Tibial nerve (tissue), 4 donors: Measurements from ENCODE around the gene AOPEP. TPM values are rescaled to one million over a fixed set of nuclear protein-coding genes. Genes with fewer than 3 reads are reported as not detected.

Experiments
- DNase-seq, 2 donors: peaks; one replicate each; pipeline ENCODE4 v3.0.0-alpha.2; 2019; ENCODE audit warnings: low spot score in 2 of 2
- H3K27ac ChIP-seq, 4 donors: fragments of 200-600 bp; sonication (generic) in 3 of 4; one replicate each; pipeline ENCODE4 v1.5.1; 2017 to 2019; ENCODE audit warnings: mild to moderate bottlenecking in 1 of 4
- H3K27me3 ChIP-seq, 2 donors: fragments of 200-600 bp; sonication (generic) in 1 of 2; one replicate each; pipeline versions ENCODE4 v1.5.1 to v1.6.0; 2017 to 2019
- H3K36me3 ChIP-seq, 3 donors: fragments of 200-600 bp; sonication (generic); one replicate each; pipeline ENCODE4 v1.5.1; 2018 to 2019
- H3K4me1 ChIP-seq, 4 donors: fragments of 200-600 bp; sonication (generic) in 3 of 4; one replicate each; pipeline ENCODE4 v1.5.1; 2017 to 2019
- H3K4me3 ChIP-seq, 4 donors: fragments of 200-600 bp; sonication (generic) in 3 of 4; one replicate each; pipeline ENCODE4 v1.5.1; 2017 to 2019; ENCODE audit warnings: mild to moderate bottlenecking in 1 of 4, moderate library complexity in 1 of 4
- H3K9me3 ChIP-seq, 4 donors: fragments of 200-600 bp; sonication (generic) in 3 of 4; one replicate each; pipeline ENCODE4 v1.5.1; 2017 to 2019
- CTCF ChIP-seq, 5 experiments: fragments of 200-600 bp in 3 of 5; fragments of 450-650 bp in 2 of 5; sonication (generic) in 3 of 5; IDR thresholded peaks; one replicate each; pipeline ENCODE4 v1.5.1; 2016 to 2019; ENCODE audit warnings: antibody characterized with exemption in 5 of 5, mild to moderate bottlenecking in 3 of 5, moderate library complexity in 2 of 5
- EP300 ChIP-seq, 2 donors: sonication (generic); formaldehyde crosslinking; IDR thresholded peaks; one replicate each; pipeline ENCODE4 v1.6.1; 2017; ENCODE audit warnings: antibody characterized with exemption in 2 of 2, mild to moderate bottlenecking in 1 of 2
- POLR2A ChIP-seq, 2 donors: fragments of 450-650 bp; IDR thresholded peaks; one replicate each; pipeline ENCODE4 v1.6.1; 2017; ENCODE audit warnings: antibody characterized with exemption in 2 of 2, mild to moderate bottlenecking in 2 of 2, moderate library complexity in 2 of 2
- WGBS, 2 donors: methylation state at CpG; one replicate each; pipeline ENCODE4 v1.1.5; 2018; 5-methylcytosine and 5-hydroxymethylcytosine counted together
- total RNA-seq, 4 donors: library from RNA; depleted of rRNA; stranded (reverse); fragments of >200 nt; gene quantifications; one replicate each; pipeline ENCODE4 v1.1.0, GENCODE V29; 2016

AOPEP gene
- total RNA-seq, 4 donors from 2014 or later: 236 to 323 (median 265) TPM

- Histone ChIP-seq H3K9me3 (no peaks in the 10 kb centered on the region), H3K4me1 (peaks cover 0 to 52% (median 4%) of the 10 kb centered on the region in 4 donors), H3K4me3 (no peak overlapping the region), H3K27ac (no peak overlapping the region), H3K36me3 (peaks cover 0 to 24% (median 0%) of the 10 kb centered on the region in 3 donors), H3K27me3 (no peaks in the 10 kb centered on the region)
- TF ChIP-seq CTCF (IDR thresholded peaks at IDR 0.05) (no peak), EP300 (IDR thresholded peaks at IDR 0.05) (no peak), POLR2A (IDR thresholded peaks at IDR 0.05) (no peak)
- DNase-seq: no peak
- WGBS, 2 donors: 81 to 83% methylated on average over 5 of the region's 5 CpGs
These were observed 250.9 kb downstream of the AOPEP start for GRCh38 chr9:94977416-94977815.

DNA sequence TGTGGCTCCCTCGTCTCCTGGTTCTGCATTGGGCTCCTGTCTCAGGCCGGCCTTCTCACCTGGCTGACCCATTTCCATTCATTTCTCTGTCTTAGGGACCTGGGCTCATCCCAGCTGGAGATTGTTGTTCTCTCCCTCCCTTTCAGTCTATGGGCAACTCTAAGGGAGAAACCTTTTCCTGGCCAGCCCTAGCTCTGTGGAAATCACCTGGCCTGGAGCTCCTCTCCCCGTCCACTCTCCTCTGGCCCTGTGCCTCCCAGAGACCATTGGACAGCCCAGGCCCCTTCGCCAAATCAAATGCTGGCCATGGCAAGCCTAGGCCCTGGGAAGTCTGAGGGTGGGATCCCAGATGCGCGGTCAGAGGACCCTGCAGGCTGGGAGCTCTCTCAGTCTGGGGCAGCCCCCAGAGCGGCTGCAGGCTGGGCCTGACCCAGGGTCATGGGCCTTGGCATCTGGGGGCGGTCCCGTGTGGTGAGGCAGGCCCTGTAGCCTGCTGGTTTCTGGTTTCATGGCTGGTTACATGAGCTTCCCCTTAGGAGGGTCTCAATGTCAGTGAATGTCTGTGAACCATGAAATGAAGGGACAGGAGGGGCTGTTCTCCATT lies 253.5 kb downstream of the AOPEP start:
- Histone ChIP-seq H3K4me3 (no peak overlapping the region), H3K27me3 (no peaks in the 10 kb centered on the region), H3K4me1 (peaks cover 0 to 27% (median 0%) of the 10 kb centered on the region in 4 donors), H3K27ac (peak overlapping the region in 2 of 4 donors; percentile 63 to 72), H3K36me3 (peaks cover 0 to 24% (median 0%) of the 10 kb centered on the region in 3 donors), H3K9me3 (no peaks in the 10 kb centered on the region)
- no peak for DNase-seq
- no peak for TF ChIP-seq CTCF (IDR thresholded peaks at IDR 0.05)
- TF ChIP-seq POLR2A (IDR thresholded peaks at IDR 0.05): no peak
- no peak for TF ChIP-seq EP300 (IDR thresholded peaks at IDR 0.05)
- 82 to 83% methylated on average over 7 to 8 of the region's 9 CpGs for WGBS, 2 donors

DNA sequence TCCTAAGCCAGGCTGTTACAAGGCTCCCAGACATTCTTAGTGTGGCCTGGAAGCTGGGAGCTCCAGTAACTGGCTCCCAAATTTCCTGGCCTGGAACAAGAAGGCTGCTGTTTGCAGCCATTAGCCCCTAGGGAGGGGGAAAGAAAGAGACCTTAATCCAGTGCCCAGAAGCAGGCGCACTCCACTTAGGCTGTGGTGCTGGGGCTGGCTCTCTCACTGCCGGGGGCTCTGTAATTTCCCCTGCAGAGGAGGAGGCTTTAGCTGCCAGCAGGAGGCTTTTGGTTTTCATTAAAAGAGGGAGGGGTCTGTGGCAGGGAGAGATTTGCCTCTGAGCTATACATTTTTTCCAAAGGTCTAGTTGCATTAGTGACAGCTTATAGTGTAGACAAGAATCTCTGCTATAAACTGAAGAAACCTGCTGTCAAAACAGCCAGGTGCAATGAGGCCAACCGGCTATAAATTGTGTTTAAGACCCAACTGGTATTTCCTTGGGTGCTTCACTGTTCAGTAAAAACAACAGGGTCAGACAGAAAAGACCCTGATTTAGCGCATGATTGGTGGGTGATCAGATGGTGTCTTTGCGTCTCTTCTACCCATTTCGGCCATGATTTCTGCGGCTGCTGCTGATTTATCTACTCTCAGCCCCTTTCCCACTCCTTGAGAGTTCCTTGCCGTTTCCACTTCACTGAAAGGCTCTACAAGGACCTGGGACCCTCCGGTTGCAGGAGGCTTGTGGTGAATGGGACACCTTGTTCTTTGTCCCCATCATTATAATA lies 254.6 kb downstream of the AOPEP start:
- DNase-seq: no peak
- WGBS, 2 donors: 71 to 74% methylated on average over 9 of the region's 9 CpGs
- Histone ChIP-seq H3K4me1 (peaks cover 0 to 20% (median 0%) of the 10 kb centered on the region in 4 donors), H3K27ac (peak overlapping the region in 3 of 4 donors; percentile 17 to 72 (median 63)), H3K27me3 (no peaks in the 10 kb centered on the region), H3K36me3 (peaks cover 0 to 27% (median 0%) of the 10 kb centered on the region in 3 donors), H3K9me3 (no peaks in the 10 kb centered on the region), H3K4me3 (no peak overlapping the region)
- TF ChIP-seq POLR2A (IDR thresholded peaks at IDR 0.05): no peak
- no peak for TF ChIP-seq CTCF (IDR thresholded peaks at IDR 0.05)
- no peak for TF ChIP-seq EP300 (IDR thresholded peaks at IDR 0.05)

DNA sequence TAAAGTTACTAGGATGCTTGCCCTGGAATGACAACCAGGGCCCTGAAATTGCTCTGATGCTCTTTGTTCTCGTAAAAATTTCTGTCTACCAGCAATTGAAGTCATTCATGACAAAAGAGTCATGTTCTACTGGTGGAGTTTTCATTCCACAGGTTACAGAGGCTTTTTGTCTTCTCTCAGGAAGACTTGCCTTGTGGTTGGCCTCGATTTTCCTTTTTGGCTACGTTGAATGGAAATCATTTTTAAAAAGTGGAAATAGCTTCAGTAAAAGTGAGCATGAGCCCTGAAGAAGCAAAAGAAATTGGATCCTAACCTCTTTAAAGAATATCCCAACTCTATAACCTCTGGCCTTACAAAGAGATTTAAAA lies 255.2 kb downstream of the AOPEP start:
- peak overlapping the region in 3 of 4 donors; percentile 13 to 72 (median 17) for H3K27ac ChIP-seq
- 44 to 47% methylated on average over 3 of the region's 3 CpGs for whole genome bisulfite sequencing, 2 donors

More for the DNA sequence above, 255.2 kb downstream of the AOPEP start:
- DNase-seq: no peak
- H3K9me3 ChIP-seq: no peaks in the 10 kb centered on the region
- no peaks in the 10 kb centered on the region for H3K27me3 ChIP-seq
- H3K4me1 ChIP-seq: peaks cover 0 to 20% (median 0%) of the 10 kb centered on the region in 4 donors
- TF ChIP-seq EP300 (IDR thresholded peaks at IDR 0.05): no peak
- no peak for TF ChIP-seq POLR2A (IDR thresholded peaks at IDR 0.05)
- no peak for TF ChIP-seq CTCF (IDR thresholded peaks at IDR 0.05)
- no peak overlapping the region for H3K4me3 ChIP-seq
- H3K36me3 ChIP-seq: peaks cover 0 to 30% (median 0%) of the 10 kb centered on the region in 3 donors
